Heart right ventricle (tissue), 16 donors: ENCODE measurements around the gene MRPS21. TPM values are rescaled to one million over a fixed set of nuclear protein-coding genes. Genes with fewer than 3 reads are reported as not detected.

Source experiments
- ATAC-seq, 8 donors: fragments of 200-7000 bp; cut with Tn5 transposase; one replicate each; pipeline ENCODE4 v1.9.1; 2020; ENCODE audit warnings: mild to moderate bottlenecking in 8 of 8, moderate library complexity in 8 of 8, moderate number of reproducible peaks in 1 of 8
- DNase-seq, 2 donors: peaks; one replicate each; pipeline ENCODE4 v3.0.0-alpha.2; 2020
- H3K27ac ChIP-seq, 10 donors: fragments of 200-600 bp; sonication (generic) in 2 of 10; one replicate each; pipeline versions ENCODE4 v1.5.0 to v1.8.0; 2020 to 2022; ENCODE audit warnings: mild to moderate bottlenecking in 3 of 10
- H3K27me3 ChIP-seq, 7 donors: fragments of 200-600 bp; one replicate each; pipeline ENCODE4 v1.8.0; 2021 to 2022; ENCODE audit warnings: mild to moderate bottlenecking in 2 of 7
- H3K36me3 ChIP-seq, 9 donors: fragments of 200-600 bp; sonication (generic) in 1 of 9; one replicate each; pipeline versions ENCODE4 v1.5.0 to v1.8.0; 2020 to 2022; ENCODE audit warnings: mild to moderate bottlenecking in 2 of 9
- H3K4me1 ChIP-seq, 9 donors: fragments of 200-600 bp; sonication (generic) in 1 of 9; one replicate each; pipeline versions ENCODE4 v1.5.0 to v1.8.0; 2020 to 2022; ENCODE audit warnings: mild to moderate bottlenecking in 4 of 9
- H3K4me3 ChIP-seq, 10 donors: fragments of 200-600 bp; sonication (generic) in 2 of 10; one replicate each; pipeline versions ENCODE4 v1.5.0 to v1.8.0; 2020 to 2022; ENCODE audit warnings: mild to moderate bottlenecking in 7 of 10, moderate library complexity in 2 of 10
- H3K9me3 ChIP-seq, 11 donors: fragments of 200-600 bp in 10 of 11; sonication (generic) in 2 of 11; one replicate each; pipeline versions ENCODE4 v1.5.0 to v1.8.0; 2013 to 2022; ENCODE audit warnings: mild to moderate bottlenecking in 2 of 11, control low read depth in 1 of 11, moderate library complexity in 1 of 11
- CTCF ChIP-seq, 9 donors: fragments of 200-600 bp; sonication (generic) in 2 of 9; IDR thresholded peaks; one replicate each; pipeline versions ENCODE4 v1.5.0 to v1.8.0; 2021 to 2022; ENCODE audit warnings: antibody characterized with exemption in 9 of 9, mild to moderate bottlenecking in 5 of 9, moderate library complexity in 1 of 9
- WGBS, 2 donors: extraction: QIAGEN DNeasy Blood & Tissue Kit; methylation state at CpG; one replicate each; pipeline ENCODE4 v1.1.7; 2013; ENCODE audit warnings: inconsistent platforms in 1 of 2; 5-methylcytosine and 5-hydroxymethylcytosine counted together
- intact Hi-C, 10 donors: fragments of 100-400 bp; cut with DNase I; formaldehyde crosslinking; loops; one replicate each; pipeline versions ENCODE4 v1.11.1 to v1.14.2; 2022
- long read RNA-seq, 3 donors: library from polyadenylated mRNA; unstranded; transcript quantifications; one replicate each; pipeline ENCODE4 v2.0.0, GENCODE V29; 2020 to 2021
- polyA plus RNA-seq, 2 donors: library from polyadenylated mRNA; stranded (reverse); fragments of 200-250 nt; gene quantifications; one replicate each; pipeline ENCODE4 v1.2.3, GENCODE V29; 2013
- total RNA-seq, 10 donors: library from RNA; stranded (reverse); fragmentation: NEBNext Ultra II Directional in 3 of 10; extraction: Animal tissue kit (Norgen Biotek cat#: 25700) in 3 of 10; gene quantifications; one replicate each; pipeline versions ENCODE4 v1.2.1 to v1.2.4, GENCODE V29; 2021 to 2023
- donor health status: Arrhythmogenic right ventricular cardiomyopathy.
- donor health status: ischemic (EF 13 %, LVEDD 7.1; RV severe dilation, severe dysfunction).
- donor health status: healthy with polysubstance abuse.
- donor health status: DM: no; HTN: yes; CAD: no.
- donor health status: DM: no; HTN: no; CAD: no.
- donor health status: ischemic (EF 25% LVEDD 6.9; RV normal size, moderate dysfunction).
- donor health status: ischemic (EF 25% LVEDD 5.7; RV mildly dilated, moderate dysfunction).
- donor health status: healthy.
- donor health status: DM: yes; HTN: yes; CAD: no.
- donor health status: Ischemic cardiomyopathy.
- donor health status: ischemic (EF 35%, LVEDD 5.7; RV mildly dilated, moderate dysfunction).
- donor health status: nonischemic (EF 11% LVEDD 7.7; RV severe dilation, severe dysfunction).
- donor health status: DM: yes; HTN: yes; CAD: no.
- donor health status: PGD.
- donor health status: ischemic (EF 29% LVEDD 5.4; RV normal size, mild dysfunction).
- donor health status: nonischemic (EF 23%, LVEDD 6.1; RV moderate dilation, normal function).

Gene MRPS21
- 10 to 100 TPM; 68.4 to 80.0 (median 73.6) TPM for total RNA-seq
- polyA plus RNA-seq: 100 to 1,000 TPM in 1 of 2 donors, 10 to 100 TPM in 1; 89.2 to 195 TPM
- long read RNA-seq, donor 1, transcript MRPS21-201 (2 exons, 1,462 nt): minor isoform, 11 of 80 reads
- long read RNA-seq, donor 1, transcript MRPS21-202 (3 exons, 1,226 nt): major isoform, 48 of 80 reads
- long read RNA-seq, donor 1, partial matches to known transcripts: 0 of 80 reads
- long read RNA-seq, donor 1, other reads (novel, unspliced or antisense): 21 of 80 reads
- long read RNA-seq, donor 2, transcript MRPS21-201 (2 exons, 1,462 nt): minor isoform, 24 of 94 reads
- long read RNA-seq, donor 2, transcript MRPS21-202 (3 exons, 1,226 nt): major isoform, 68 of 94 reads
- long read RNA-seq, donor 2, partial matches to known transcripts: 0 of 94 reads
- long read RNA-seq, donor 2, other reads (novel, unspliced or antisense): 2 of 94 reads
- long read RNA-seq, donor 3, transcript MRPS21-201 (2 exons, 1,462 nt): major isoform, 17 of 33 reads
- long read RNA-seq, donor 3, transcript MRPS21-202 (3 exons, 1,226 nt): minor isoform, 11 of 33 reads
- long read RNA-seq, donor 3, partial matches to known transcripts: 0 of 33 reads
- long read RNA-seq, donor 3, other reads (novel, unspliced or antisense): 5 of 33 reads

- peak within 1 kb of the TSS; percentile 4 to 92 (median 82) for H3K27ac ChIP-seq
- WGBS, 2 donors: 6 to 7% methylated on average over 43 of the region's 43 CpGs
- peaks cover 0 to 43% (median 6%) of the 10 kb centered on the region in 9 donors for H3K36me3 ChIP-seq
- peak within 1 kb of the TSS; percentile 62 to 90 (median 76) for H3K4me3 ChIP-seq
- H3K9me3 ChIP-seq: no peaks in the 10 kb centered on the region
- peaks cover 5 to 26% (median 17%) of the 10 kb centered on the region in 9 donors for H3K4me1 ChIP-seq
- DNase-seq: peak; percentile 86 to 93
- H3K27me3 ChIP-seq: no peaks in the 10 kb centered on the region
- peak; percentile 95 to 99 (median 98) for ATAC-seq
- no peak for TF ChIP-seq CTCF (IDR thresholded peaks at IDR 0.05)
- intact Hi-C loops: no loop called here
Measured at GRCh38 chr1:150293433-150294253, at the start of gene MRPS21. Gene MRPS21, plus strand, starts transcription at chr1:150293861. Its CDS starts 506 bp downstream, at chr1:150294367.

GRCh38 chr1:150249936-150250335, 43.7 kb upstream of the MRPS21 start:
- Histone ChIP-seq H3K27me3 (peaks cover 0 to 4% (median 0%) of the 10 kb centered on the region in 7 donors), H3K4me3 (no peak overlapping the region), H3K4me1 (no peaks in the 10 kb centered on the region), H3K27ac (no peak overlapping the region), H3K36me3 (no peaks in the 10 kb centered on the region), H3K9me3 (no peaks in the 10 kb centered on the region)
- no peak for TF ChIP-seq CTCF (IDR thresholded peaks at IDR 0.05)
- ATAC-seq (no peak), DNase-seq (no peak)
- intact Hi-C loops: loop anchor here in 3 of 10 donors (10.0 kb wide), 3 partner anchors 175 to 645 kb away; partner anchors contain the start of gene GOLPH3L (in 1 of the 3)
- WGBS, 2 donors: 80 to 84% methylated on average over 2 of the region's 2 CpGs

GRCh38 chr1:150256198-150256553, 37.5 kb upstream of the MRPS21 start:
- ATAC-seq (no peak), DNase-seq (no peak)
- Histone ChIP-seq H3K9me3 (no peaks in the 10 kb centered on the region), H3K4me3 (peak overlapping the region in 8 of 10 donors; percentile 12 to 52 (median 42)), H3K36me3 (no peaks in the 10 kb centered on the region), H3K27me3 (peaks cover 0 to 32% (median 0%) of the 10 kb centered on the region in 7 donors), H3K27ac (peak overlapping the region in 6 of 10 donors; percentile 18 to 78 (median 64)), H3K4me1 (peaks cover 5 to 48% (median 22%) of the 10 kb centered on the region in 9 donors)
- intact Hi-C loops: loop anchor here in 5 of 10 donors (1.0 to 10.0 kb wide), 5 partner anchors 25 to 439 kb away; partner anchors contain the start of genes GOLPH3L (in 1 of the 5) and PRPF3 (in 1 of the 5)
- no peak for TF ChIP-seq CTCF (IDR thresholded peaks at IDR 0.05)
- 6 to 8% methylated on average over 1 of the region's 1 CpG for WGBS, 2 donors
